ENCODE results near the gene SBF2.
"Not testable (repeated sequence)": the region's sequence is repeated elsewhere in the genome, so short reads cannot be mapped to it uniquely, and the experiment has no call there.

The SBF2 gene

GRCh38 chr11:9953994-9954626, 339.9 kb downstream of the SBF2 start:
- CTCF ChIA-PET, result no interaction called here
- no peak for DNase-seq (ENCODE audit: extremely low spot score)
- POLR2A ChIA-PET, result no interaction called here
- TF ChIP-seq HDGF (IDR thresholded peaks at IDR 0.05; ENCODE audit: borderline replicate concordance), result no peak
- TF ChIP-seq SP1 (IDR thresholded peaks at IDR 0.05), result no peak
- TF ChIP-seq FOXM1 (IDR thresholded peaks at IDR 0.05; ENCODE audit: borderline replicate concordance), result no peak
- no peak for TF ChIP-seq LEF1 (IDR thresholded peaks at IDR 0.05; ENCODE audit: borderline replicate concordance)
- TF ChIP-seq, protein P1, sequence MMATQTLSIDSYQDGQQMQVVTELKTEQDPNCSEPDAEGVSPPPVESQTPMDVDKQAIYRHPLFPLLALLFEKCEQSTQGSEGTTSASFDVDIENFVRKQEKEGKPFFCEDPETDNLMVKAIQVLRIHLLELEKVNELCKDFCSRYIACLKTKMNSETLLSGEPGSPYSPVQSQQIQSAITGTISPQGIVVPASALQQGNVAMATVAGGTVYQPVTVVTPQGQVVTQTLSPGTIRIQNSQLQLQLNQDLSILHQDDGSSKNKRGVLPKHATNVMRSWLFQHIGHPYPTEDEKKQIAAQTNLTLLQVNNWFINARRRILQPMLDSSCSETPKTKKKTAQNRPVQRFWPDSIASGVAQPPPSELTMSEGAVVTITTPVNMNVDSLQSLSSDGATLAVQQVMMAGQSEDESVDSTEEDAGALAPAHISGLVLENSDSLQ (IDR thresholded peaks at IDR 0.05), result no peak
- no peak for TF ChIP-seq TARDBP (IDR thresholded peaks at IDR 0.05)
- no peak for TF ChIP-seq BHLHE40 (IDR thresholded peaks at IDR 0.05; ENCODE audit: borderline replicate concordance)
- no peak for TF ChIP-seq SUZ12 (IDR thresholded peaks at IDR 0.05)
- TF ChIP-seq ELF4 (IDR thresholded peaks at IDR 0.05), result no peak
- TF ChIP-seq FOXK2 (IDR thresholded peaks at IDR 0.05), result no peak
- TF ChIP-seq FOXA1 (IDR thresholded peaks at IDR 0.05), result no peak
- TF ChIP-seq NFRKB (IDR thresholded peaks at IDR 0.05), result no peak
- TF ChIP-seq L3MBTL2 (conservative IDR thresholded peaks at IDR 0.05), result no peak
- no peak for TF ChIP-seq ARNT (IDR thresholded peaks at IDR 0.05)
- no peak for TF ChIP-seq ZNF384 (IDR thresholded peaks at IDR 0.05)
- no peak for TF ChIP-seq CTBP1 (IDR thresholded peaks at IDR 0.05; ENCODE audit: borderline replicate concordance)

GRCh38 chr11:9952511-9953196, 341.4 kb downstream of the SBF2 start:
- no peak for TF ChIP-seq BHLHE40 (IDR thresholded peaks at IDR 0.05; ENCODE audit: borderline replicate concordance)
- no peak for TF ChIP-seq SUZ12 (IDR thresholded peaks at IDR 0.05)
- TF ChIP-seq FOXM1 (IDR thresholded peaks at IDR 0.05; ENCODE audit: borderline replicate concordance), result no peak
- no peak for TF ChIP-seq ARNT (IDR thresholded peaks at IDR 0.05)
- TF ChIP-seq LEF1 (IDR thresholded peaks at IDR 0.05; ENCODE audit: borderline replicate concordance), result no peak
- TF ChIP-seq NFRKB (IDR thresholded peaks at IDR 0.05), result no peak
- no peak for TF ChIP-seq TARDBP (IDR thresholded peaks at IDR 0.05)
- no peak for TF ChIP-seq CTBP1 (IDR thresholded peaks at IDR 0.05; ENCODE audit: borderline replicate concordance)
- TF ChIP-seq ELF4 (IDR thresholded peaks at IDR 0.05), result no peak
- no peak for TF ChIP-seq ZNF384 (IDR thresholded peaks at IDR 0.05)
- no peak for TF ChIP-seq SP1 (IDR thresholded peaks at IDR 0.05)
- ChIA-PET CTCF (no interaction called here), POLR2A (no interaction called here)
- DNase-seq (ENCODE audit: extremely low spot score), result no peak

DNA sequence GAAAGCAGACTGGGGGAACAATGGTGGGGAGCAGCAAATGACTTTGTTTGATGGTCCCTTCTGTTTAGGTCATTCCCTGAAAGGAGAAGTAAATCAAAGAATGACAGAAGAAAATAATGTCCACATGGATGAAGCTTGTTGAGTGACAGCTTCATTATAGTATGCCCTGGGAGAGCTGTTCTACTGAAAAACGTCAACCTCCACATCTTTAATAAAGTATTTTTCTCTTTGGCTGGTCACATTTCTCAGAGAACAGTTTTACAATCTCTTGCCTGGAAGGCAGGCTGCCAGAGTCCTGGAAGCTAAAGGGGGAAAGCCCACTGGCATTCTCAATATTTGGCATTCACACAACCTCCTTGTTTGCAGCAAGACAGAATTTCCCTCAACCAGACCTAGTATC, 342.2 kb downstream of the SBF2 start:
- DNase-seq (ENCODE audit: extremely low spot score), result no peak
- ChIA-PET POLR2A (no interaction called here), CTCF (no interaction called here)
- TF ChIP-seq, protein P1 (IDR thresholded peaks at IDR 0.05), result peak; percentile 83
- TF ChIP-seq SUZ12 (IDR thresholded peaks at IDR 0.05), result no peak

GRCh38 chr11:9950462-9950861, 343.6 kb downstream of the SBF2 start:
- TF ChIP-seq L3MBTL2 (conservative IDR thresholded peaks at IDR 0.05), result no peak
- no peak for TF ChIP-seq FOXM1 (IDR thresholded peaks at IDR 0.05; ENCODE audit: borderline replicate concordance)
- no peak for TF ChIP-seq SUZ12 (IDR thresholded peaks at IDR 0.05)
- TF ChIP-seq ARNT (IDR thresholded peaks at IDR 0.05), result no peak
- no peak for TF ChIP-seq HDGF (IDR thresholded peaks at IDR 0.05; ENCODE audit: borderline replicate concordance)
- no peak for TF ChIP-seq BHLHE40 (IDR thresholded peaks at IDR 0.05; ENCODE audit: borderline replicate concordance)
- no peak for TF ChIP-seq ZNF384 (IDR thresholded peaks at IDR 0.05)
- TF ChIP-seq CTBP1 (IDR thresholded peaks at IDR 0.05; ENCODE audit: borderline replicate concordance), result no peak
- TF ChIP-seq TARDBP (IDR thresholded peaks at IDR 0.05), result no peak
- no peak for TF ChIP-seq ELF4 (IDR thresholded peaks at IDR 0.05)
- TF ChIP-seq LEF1 (IDR thresholded peaks at IDR 0.05; ENCODE audit: borderline replicate concordance), result no peak
- no peak for TF ChIP-seq SP1 (IDR thresholded peaks at IDR 0.05)
- DNase-seq (ENCODE audit: extremely low spot score), result no peak
- ChIA-PET CTCF (interaction anchor here (0.7 to 1.1 kb wide), 2 partner anchors 22 to 416 kb away, joined by 3 to 6 read pairs; no protein-coding TSS in a partner anchor), POLR2A (no interaction called here)

GRCh38 chr11:9947231-9947864, 346.7 kb downstream of the SBF2 start:
- DNase-seq (ENCODE audit: extremely low spot score), result no peak
- POLR2A ChIA-PET, result no interaction called here
- TF ChIP-seq NFRKB (IDR thresholded peaks at IDR 0.05), result no peak
- no peak for TF ChIP-seq TARDBP (IDR thresholded peaks at IDR 0.05)
- no peak for TF ChIP-seq FOXA1 (IDR thresholded peaks at IDR 0.05)
- TF ChIP-seq ZNF384 (IDR thresholded peaks at IDR 0.05), result no peak
- TF ChIP-seq FOXK2 (IDR thresholded peaks at IDR 0.05), result no peak
- no peak for TF ChIP-seq SUZ12 (IDR thresholded peaks at IDR 0.05)
- TF ChIP-seq, protein P1 (IDR thresholded peaks at IDR 0.05), result no peak
- no peak for TF ChIP-seq FOXM1 (IDR thresholded peaks at IDR 0.05; ENCODE audit: borderline replicate concordance)
- TF ChIP-seq CTBP1 (IDR thresholded peaks at IDR 0.05; ENCODE audit: borderline replicate concordance), result no peak
- no peak for TF ChIP-seq SP1 (IDR thresholded peaks at IDR 0.05)
- no peak for TF ChIP-seq ARNT (IDR thresholded peaks at IDR 0.05)
- no peak for TF ChIP-seq L3MBTL2 (conservative IDR thresholded peaks at IDR 0.05)
- no peak for TF ChIP-seq HDGF (IDR thresholded peaks at IDR 0.05; ENCODE audit: borderline replicate concordance)
- no peak for TF ChIP-seq BHLHE40 (IDR thresholded peaks at IDR 0.05; ENCODE audit: borderline replicate concordance)
- TF ChIP-seq ELF4 (IDR thresholded peaks at IDR 0.05), result no peak
- TF ChIP-seq LEF1 (IDR thresholded peaks at IDR 0.05; ENCODE audit: borderline replicate concordance), result no peak
- CTCF ChIA-PET, result no interaction called here

- POLR2A ChIA-PET; CTCF ChIA-PET; DNase-seq (ENCODE audit: extremely low spot score): not testable (repeated sequence)
These were observed 348.3 kb downstream of the SBF2 start for GRCh38 chr11:9945680-9946079.

Measured in HEK293T (cell line).